ENCODE results near the gene NBEA.

- TF ChIP-seq CTCF (tag by site-specific recombination; IDR thresholded peaks at IDR 0.05) = no peak
- no peak for TF ChIP-seq ZBTB11 (tag by site-specific recombination; conservative IDR thresholded peaks at IDR 0.05; ENCODE audit: low read depth)
- TF ChIP-seq ZBTB26 (tag by site-specific recombination; optimal IDR thresholded peaks at IDR 0.05) = no peak
- TF ChIP-seq ZNF174 (tag by site-specific recombination; IDR thresholded peaks at IDR 0.05) = no peak
These were observed 277.0 kb downstream of the NBEA start for GRCh38 chr13:35219021-35219420.
